Amniotic epithelial cell (primary cell): ENCODE measurements around the gene CRPPA.

Experiments used
- DNase-seq: peaks from one replicate; pipeline ENCODE4 v3.0.0-alpha.2; 2010; ENCODE audit warnings: low read depth

Gene CRPPA

GRCh38 chr7:16422917-16423316 lies 1.6 kb upstream of the CRPPA start:
- no peak for DNase-seq

DNA sequence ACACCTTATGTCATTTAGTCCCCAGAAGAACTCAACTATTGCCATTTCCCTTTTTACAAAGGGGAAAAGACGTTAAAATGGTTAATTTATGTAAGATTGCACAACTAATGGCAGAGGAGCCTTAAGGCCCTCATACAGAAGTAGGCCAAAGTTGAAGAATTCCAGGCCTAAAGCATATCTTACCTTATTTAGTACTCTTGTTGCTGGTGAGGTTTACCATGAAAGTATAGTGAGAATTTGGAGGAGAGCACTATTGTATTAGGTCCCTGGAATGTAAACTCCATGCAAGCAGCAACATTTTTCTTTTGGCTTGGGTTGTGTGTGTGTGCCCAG lies 731 bp upstream of the CRPPA start:
- DNase-seq: peak; percentile 79

GRCh38 chr7:16420649-16421332 lies 547 bp downstream of the CRPPA start:
- peak; percentile 83 for DNase-seq

- no peak for DNase-seq
Observed at GRCh38 chr7:16420329-16420648, 1.0 kb downstream of the CRPPA start.

- DNase-seq: no peak
Observed at GRCh38 chr7:16419859-16420258, 1.5 kb downstream of the CRPPA start.

DNA sequence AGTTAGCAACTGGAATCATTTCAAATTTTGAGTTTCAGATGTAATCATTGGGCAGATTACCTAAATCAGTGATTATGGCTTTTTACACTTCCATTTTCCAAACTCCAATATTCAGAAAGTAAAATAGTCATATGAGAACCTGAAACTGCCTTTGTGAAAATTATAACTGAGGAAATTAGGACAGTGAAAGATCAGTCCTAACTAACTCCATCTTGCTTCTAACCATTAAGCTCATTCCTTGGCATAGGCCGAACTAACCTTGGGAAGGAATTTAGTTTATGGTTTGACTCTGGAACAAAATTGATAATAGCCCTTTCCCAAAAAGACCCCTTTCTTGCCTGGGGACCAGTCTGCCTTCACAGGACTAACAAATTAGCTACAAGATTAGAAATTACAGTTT lies 2.2 kb downstream of the CRPPA start:
- DNase-seq: no peak

DNA sequence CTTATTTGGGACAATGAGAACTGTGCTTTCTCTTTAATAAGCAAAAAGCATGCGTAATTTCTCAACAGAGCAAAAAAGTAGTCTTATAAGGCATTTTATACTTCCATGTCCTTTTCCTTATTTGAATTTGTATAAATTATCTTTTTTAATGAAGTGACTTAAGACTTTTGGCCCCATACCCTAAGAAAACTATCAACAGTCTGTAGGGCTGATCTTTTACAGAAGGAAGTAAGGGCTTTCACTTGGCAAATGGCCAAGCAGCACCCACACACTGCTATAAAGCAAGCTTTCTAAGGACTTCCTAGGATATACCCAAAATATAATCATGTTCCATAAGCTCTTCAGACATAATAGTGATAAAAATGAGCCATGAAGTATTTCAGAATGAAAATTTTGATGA lies 3.4 kb downstream of the CRPPA start:
- DNase-seq: peak; percentile 17

- peak; percentile 80 for DNase-seq
Observed at GRCh38 chr7:16416289-16417282, 4.8 kb downstream of the CRPPA start.

DNA sequence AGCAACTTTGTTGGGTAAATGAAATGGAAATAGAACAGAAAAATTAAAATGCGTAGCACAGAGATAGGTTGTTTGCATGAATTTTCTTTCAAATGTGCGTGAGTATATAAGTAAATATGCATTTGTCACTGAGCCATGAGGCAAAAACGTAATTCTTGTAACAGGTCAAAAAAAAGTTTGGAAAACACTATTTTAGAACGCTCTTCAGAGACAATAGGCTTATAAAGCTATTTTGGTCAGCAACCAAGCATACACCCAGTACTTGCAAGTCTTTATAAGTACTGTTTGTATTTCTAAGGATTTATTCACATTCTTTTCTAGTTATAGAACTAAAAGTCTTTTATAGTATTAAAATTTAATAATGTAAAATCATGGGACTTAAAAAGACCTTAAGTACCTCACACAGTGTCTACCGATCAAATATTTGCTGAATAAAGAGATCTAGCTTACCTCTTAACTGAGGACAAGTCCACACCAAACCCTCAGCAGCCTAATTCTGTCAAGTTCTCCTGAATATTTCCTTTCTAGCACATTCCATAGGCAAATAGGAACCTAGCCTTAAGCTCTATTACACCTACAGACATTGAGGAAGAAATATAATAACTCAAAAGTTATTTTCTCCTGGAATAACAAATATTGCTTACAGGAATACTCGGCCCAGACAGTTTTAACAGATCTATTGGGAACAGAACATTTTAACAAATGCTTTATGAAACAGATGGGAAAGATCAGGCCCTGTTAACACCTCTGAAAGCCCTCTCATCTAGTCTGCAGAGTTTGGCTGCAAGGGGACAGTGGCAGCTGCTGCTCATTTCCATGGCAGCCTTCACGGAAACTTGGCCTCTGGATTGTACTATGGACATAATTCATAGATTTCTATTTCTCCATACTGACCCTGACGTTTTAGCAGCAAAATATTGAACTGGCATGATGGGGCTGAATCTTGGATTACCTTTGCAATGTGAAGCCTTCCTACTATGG lies 8.8 kb downstream of the CRPPA start:
- DNase-seq: no peak

DNA sequence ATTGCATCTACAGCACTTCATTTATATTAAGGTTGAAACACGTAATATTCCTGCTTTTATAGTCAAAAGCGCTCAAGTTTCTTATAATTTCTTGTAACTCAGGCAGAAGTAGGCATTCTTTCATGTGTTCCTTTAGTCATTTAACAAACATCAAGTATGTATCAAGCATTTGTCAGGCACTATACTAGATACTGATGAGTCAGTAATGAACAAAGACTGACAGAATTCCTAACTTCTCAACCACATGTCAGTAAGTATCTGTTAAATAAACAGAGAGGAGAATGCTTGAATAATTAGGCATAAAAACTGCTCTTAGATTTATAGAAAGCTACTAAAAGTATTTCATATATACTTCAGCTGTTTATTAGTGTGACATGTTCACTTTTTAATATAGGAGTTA lies 9.9 kb downstream of the CRPPA start:
- DNase-seq: no peak

DNA sequence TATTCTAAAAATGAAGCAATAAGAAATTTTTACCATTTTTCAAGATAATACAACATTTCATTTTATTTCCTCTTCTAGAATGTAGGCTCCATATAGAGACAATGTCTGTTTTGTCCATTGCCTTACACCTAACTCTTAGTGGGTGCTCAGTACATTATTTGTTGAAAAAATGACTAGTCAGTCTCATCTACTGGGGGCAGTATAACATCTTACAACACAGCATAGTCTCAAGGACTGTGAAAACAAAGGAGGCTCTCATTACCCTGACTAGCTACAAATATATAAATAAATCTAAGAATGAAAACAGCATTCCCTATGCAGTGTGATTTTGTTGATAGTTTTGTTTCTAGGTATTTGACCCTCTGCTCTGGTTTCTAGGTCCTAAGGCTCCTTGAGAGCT lies 11.6 kb downstream of the CRPPA start:
- peak; percentile 36 for DNase-seq

DNA sequence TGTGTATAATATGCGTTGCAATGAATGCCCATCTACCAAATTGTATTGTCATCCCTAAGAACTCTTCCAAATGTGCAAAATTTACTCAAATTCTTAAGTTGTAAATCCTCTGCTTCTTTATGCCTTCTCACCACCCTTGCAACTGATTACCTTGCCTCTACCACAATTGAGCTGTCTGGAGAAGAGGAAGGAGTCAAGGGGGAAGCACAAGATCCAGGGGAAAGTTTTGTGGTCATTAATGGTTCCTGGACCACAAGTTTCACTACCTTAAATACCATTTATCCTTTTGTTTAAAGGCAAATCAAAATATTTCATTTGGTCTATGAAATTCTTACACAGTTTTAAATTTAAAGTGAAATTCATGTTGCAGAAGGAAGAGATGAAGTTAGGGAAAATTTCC lies 16.7 kb downstream of the CRPPA start:
- DNase-seq: no peak

DNA sequence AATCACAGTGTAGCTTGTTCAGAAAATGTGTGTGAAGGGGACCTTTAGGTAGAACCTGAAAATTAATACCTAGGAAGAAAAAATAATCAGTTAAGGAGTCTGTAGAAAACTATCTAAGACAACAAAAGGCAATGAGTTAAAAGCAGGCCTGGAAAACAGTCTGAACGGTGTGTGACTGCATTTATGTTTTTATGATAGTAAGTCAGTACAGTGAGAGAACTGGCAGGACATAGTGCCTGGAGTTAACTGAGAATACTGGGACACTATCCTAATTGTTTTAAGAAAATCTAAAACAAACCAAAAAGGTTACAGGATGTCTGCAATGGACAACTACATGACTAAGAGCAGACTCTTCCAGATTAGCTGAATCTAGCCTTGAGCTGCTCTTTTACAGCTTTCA lies 17.9 kb downstream of the CRPPA start:
- DNase-seq: no peak

GRCh38 chr7:16402940-16403339 lies 18.4 kb downstream of the CRPPA start:
- DNase-seq: no peak

DNA sequence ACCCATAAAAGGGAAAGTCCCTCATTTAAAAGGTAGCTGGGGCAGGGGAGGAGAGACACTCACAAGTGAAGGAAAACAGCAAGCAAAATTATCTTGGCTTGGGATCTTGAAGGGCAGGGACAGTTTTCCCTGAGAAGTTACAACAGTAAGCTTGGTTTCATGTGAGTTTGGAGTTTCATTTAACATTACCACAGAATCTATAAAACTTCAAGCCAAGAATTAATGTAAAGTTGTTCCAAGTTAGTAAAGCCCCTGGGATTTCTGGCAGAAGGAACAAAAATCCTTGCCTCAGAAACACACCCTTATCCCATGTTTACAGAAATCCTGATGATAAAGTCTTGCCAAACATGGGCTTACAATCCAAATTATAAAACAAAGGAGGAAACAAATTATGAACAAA lies 19.2 kb downstream of the CRPPA start:
- no peak for DNase-seq

- DNase-seq: no peak
Observed at GRCh38 chr7:16400893-16401275, 20.5 kb downstream of the CRPPA start.

DNA sequence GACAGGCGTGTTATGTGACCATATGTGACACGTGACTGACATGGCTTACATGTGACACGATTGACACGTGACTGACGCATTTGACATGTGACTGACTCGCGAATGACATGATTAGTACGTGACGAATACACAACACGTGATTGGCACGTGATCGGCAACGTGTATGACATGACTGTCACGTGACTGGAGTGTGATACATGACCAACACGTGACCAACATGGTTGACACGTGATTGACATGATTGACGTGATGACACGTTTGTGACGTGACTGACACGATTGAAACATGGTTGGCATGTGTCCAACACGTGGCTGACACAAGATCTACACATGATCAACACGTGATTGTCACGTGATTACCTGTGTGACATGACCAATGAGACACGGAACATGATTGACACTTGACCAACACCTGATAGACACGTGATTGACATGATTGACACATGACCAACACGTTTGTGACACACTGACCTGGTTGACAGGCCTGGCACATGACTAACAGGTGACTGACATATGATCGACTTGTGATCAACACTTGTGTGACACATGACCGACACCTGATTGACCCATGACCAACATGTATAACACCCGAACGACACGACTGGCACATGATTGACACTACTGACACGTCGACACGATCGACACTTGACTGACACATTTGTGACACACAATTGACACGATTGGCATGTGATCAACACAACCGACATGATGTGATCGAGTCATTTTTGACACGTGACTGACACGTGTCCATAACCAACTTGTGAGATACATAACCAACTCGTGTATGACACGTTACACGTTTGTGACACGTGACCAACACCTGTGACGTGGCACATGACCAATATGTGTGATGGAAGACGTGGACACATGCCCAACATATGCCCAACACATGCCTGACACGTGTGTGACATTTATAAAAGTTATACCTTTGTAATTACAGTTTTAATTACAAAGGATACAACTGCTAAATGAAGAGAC lies 21.1 kb downstream of the CRPPA start:
- no peak for DNase-seq

DNA sequence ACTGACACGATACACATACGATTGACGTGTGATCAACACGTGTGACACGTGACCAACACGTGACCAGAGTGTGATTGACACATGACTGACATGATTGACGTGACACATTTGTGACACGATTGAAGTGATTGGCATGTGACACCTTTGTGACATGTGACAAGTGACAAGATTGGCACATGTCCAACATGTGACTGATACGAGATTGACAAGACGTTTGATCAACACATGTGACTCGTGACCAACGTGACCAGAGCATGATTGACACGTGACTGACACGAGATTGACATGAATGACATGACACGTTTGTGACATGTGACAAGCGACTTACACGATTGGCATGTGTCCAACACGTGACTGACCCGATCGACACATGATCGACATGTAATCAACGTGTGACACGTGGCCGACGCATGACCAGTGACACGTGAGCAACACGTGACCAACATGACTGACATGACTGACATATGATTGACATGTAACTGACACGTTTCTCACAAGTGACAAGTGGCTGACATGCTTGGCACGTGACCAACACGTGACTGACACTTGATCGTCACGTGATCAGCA lies 22.0 kb downstream of the CRPPA start:
- peak; percentile 57 for DNase-seq

- peak; percentile 32 for DNase-seq
Observed at GRCh38 chr7:16398146-16399017, 23.0 kb downstream of the CRPPA start.
